HG03025 (cell line): ENCODE data around the gene ZNF606.
"Not testable (repeated sequence)": the region's sequence is repeated elsewhere in the genome, so short reads cannot be mapped to it uniquely, and the experiment has no call there.

Experiments
- ATAC-seq: cut with Tn5 transposase; IDR thresholded peaks from one replicate; pipeline ENCODE4 v1.9.1; 2021; ENCODE audit warnings: mild to moderate bottlenecking, moderate library complexity; ENCODE audit not compliant: unreplicated experiment, low FRiP score

Gene ZNF606

GRCh38 chr19:58014141-58014540 is 11.5 kb upstream of the ZNF606 start:
- no peak for ATAC-seq

DNA sequence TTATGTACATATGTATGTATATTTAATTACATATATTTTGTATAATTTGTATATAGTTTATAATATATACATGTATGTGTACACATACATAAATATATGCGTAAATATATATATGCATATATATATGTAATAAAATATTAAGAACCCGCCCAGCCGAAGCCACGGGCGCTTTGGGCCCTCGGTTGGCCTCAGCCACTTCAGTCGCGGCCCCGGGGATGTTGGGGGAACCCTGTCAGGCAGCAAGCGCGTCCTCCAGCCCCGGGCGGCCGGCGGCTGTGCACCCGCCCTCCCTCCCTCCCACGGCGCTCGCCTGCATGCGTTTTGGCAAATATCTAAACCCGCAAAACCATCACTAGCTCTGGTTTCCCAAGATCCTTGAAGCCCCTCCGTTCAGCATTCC is 7.9 kb upstream of the ZNF606 start:
- no peak for ATAC-seq

DNA sequence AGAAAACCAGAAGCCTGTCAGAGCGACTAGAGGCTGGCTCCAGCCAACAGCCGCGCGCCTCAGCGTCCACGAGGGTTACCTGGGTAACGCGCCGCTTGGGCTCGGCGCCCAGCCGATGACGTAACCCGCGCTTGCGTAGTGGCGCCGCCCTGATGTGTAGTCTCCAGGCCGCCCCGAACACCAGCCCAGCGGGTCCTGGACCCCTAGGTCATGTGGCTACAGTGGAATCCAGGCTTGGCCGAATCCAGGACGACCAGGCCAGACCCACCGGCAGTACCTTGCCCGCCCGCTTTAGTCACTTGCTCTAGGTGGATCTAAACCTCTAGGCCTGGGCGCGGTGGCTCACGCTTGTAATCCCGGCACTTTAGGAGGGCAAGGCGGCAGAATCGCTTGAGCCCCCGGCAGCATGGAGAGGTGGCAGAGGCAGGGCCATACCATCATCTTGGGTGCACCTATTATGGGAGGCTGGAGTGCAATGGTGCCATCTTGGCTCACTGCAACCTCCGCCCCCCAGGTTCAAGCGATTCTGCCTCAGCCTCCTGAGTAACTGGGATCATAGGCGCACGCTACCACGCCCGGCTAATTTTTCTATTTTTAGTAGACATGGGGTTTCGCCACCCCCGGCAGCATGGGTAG is 7.2 kb upstream of the ZNF606 start:
- no peak for ATAC-seq

DNA sequence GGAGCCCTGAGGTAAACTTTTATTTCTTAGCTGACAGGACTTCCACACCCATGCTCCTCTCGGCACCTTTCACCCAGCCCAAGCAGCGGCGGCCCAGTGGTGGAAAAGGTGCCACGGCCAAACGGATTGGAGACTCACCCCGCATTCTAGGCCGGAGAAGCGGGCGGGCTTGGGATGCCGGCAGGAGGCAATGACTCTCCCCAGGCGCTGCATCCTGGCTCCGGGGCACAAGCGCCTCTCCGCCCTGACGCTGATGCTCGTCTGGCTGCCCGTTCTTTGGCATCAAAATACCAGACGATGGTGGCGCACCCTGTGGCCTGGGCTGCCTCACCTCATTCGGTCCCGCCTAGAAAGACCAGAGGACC is 6.7 kb upstream of the ZNF606 start:
- ATAC-seq = no peak

DNA sequence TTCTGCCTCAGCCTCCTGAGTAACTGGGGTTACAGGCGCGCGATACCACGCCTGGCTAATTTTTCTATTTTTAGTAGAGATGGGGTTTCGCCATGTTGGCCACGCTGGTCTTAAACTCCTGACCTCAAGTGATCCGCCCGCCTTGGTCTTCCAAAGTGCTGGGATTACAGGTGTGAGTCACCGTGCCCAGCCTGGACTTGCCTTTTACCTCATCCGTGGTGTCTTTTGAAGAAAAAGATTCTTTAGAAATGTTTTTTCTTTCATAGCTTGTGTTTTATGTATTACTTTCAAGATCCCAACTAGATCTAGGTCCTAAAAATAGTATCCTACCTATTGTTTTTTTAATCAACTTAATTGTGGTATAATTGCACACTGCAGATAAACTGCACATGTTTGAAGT is 6.3 kb upstream of the ZNF606 start:
- ATAC-seq = not testable (repeated sequence)

- ATAC-seq = no peak
Measured at GRCh38 chr19:58007285-58007684, 4.7 kb upstream of the ZNF606 start.

GRCh38 chr19:58003174-58003828 is 681 bp upstream of the ZNF606 start:
- ATAC-seq = no peak

DNA sequence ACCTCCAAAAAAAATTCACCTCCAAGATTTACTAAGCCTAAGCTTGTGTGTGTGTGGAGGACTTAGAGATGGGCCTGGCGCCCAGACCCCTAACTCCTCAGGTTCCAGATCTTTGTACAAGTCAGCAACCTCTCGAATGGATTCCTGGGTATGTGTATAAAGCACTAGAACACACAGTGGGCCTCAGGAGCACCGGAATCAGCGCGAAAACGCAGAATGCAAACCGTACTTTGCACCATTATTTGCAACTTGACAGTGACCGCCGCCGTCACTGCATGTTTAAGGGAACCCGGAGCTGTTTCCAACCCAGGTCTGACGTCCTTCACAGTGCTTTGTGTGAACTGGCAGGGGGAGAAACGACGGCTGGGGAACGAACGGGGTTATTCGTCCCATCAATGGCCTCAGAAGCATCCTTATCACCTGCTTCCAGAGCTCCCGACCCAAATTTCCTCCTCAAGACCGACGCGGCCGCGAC is 688 bp downstream of the ZNF606 start:
- no peak for ATAC-seq

DNA sequence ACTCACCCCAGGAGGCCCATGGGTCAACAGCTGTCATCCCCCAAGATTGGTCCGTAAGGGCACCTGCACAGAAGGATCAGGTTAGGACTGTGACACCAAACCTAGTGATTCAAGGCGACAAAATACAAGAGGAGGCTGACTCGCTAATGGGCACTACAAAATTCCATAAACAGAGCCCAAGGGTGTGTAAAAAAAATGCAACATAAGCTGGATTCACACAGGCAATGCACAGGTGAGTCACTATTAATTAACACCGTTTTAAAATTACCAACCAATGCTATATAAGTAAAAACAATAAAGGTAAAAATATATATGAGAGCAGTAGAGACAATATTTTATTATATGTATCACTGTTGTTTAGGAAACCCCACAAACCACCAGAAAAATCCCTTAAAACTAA is 1.9 kb downstream of the ZNF606 start:
- no peak for ATAC-seq

DNA sequence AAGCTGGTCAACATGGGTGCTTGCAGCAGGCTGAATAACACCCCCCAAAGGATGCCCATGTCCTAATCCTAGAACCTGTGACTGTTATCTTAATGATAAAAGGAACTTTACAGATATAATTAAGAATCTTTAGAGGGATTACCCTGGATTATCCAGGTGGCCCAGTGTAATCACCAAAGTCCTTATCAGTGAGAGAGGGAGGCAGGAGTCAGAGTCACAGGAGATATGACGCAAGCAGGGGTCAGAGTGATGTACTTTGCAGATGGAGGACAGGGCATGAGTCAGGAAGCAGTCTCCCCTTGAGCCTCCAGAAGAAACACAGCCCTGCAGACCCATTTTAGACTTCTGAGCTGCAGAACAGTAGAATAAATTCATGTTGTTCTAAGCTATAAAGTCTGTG is 9.8 kb downstream of the ZNF606 start:
- ATAC-seq = no peak

- no peak for ATAC-seq
Measured at GRCh38 chr19:57978586-57979289, 23.9 kb downstream of the ZNF606 start.

GRCh38 chr19:57974434-57974833 is 28.2 kb downstream of the ZNF606 start, which contains the start of gene C19orf18:
TSS of gene C19orf18 (minus strand) at chr19:57974534. CDS start at chr19:57974432, 102 bp downstream.
- no peak for ATAC-seq

DNA sequence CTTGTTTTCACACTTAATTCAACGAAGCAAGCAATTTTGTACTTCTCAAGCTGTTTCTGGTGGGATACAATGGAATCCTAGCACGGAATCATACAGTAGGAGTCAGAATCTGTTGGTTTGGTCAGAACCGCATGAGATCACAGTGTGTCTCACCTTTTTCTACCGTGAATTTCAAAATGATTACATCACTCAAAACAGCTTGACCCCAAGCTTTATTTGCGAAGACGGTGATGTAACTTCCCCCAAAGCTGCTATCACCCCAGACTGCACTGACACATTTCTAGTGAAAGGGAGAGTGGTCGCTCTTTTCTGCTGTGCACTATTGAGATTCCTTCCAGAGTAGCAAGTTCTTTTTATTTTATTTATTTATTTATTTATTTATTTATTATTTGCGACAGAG is 37.9 kb downstream of the ZNF606 start:
- ATAC-seq = no peak

GRCh38 chr19:57961785-57962184 is 40.8 kb downstream of the ZNF606 start:
- ATAC-seq = no peak

GRCh38 chr19:57954996-57955395 is 47.6 kb downstream of the ZNF606 start:
- no peak for ATAC-seq

GRCh38 chr19:57949702-57950101 is 52.9 kb downstream of the ZNF606 start:
- no peak for ATAC-seq

DNA sequence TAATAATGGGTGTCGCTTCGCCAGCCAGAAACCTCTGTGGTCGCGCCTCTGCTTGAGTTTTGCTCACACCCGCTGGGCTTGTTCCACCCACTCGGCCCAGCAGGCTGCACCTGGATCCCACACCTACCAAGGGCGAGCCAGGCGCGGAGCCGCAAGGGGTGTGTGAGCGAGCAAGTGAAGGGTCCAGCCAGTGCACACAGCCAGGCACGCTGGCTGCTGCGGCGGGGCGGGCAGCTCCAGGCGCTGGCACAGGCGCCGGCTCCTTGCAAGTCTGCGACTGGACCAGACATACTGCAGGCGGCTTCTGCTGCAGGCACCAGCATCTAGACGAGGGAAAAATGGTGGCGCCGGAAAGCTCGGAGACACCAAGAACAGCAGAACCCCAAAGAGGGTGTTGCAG is 53.3 kb downstream of the ZNF606 start:
- ATAC-seq = no peak

DNA sequence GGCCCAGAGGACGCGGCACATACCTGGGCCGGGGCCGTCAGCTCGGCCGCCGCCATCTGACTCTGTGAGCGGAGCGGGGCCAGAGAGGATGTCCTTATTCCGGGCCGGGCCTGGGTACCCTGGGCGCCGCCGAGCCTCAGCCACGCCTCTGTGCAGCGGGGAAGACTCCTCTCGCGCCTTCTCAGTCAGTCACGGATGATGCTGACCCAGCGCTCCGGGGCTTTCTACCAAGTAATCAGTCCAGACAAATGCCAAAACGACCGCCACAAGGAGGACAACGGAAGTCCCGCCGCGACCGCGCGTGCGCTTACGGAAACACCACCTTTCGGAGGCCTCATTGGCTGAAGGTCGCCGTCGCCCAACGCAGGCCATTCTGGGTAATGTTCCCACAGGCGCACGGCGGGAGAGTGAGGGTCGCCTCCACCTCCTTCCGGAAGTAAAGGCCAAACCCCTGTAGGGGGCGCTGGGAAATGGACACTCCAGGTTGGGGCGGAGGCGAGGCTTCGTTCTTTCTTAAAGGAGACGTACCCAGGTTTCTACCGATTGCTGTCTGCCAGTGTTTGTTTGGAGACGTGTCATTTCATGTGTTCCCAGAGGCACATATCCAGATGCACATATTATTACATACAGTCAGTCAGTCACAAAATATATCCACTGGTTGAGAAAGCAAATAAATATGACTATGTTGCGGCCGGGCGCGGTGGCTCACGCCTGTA is 55.0 kb downstream of the ZNF606 start, which contains the start of gene ZNF256:
ZNF256 (minus strand) TSS at position 288 of the 716 bp plus-strand sequence; CDS start at position 56, 232 bp downstream.
- peak; percentile 80 for ATAC-seq

DNA sequence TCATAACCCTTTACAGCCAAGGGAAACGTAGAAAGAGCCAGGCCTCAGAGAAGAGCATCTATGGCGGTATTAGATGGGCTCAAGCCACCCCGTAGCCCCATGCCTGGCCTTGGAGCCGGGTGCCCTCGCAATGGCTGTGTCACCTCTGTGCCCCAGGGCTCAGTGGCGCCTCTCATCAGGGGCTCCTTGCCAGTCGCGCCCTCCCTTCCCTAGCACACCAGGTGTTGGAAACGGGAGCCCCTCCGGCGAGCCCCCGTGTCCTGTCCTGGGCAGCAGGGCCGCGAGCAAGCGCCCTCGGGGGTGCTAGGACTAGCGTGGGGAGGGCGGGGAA is 55.6 kb downstream of the ZNF606 start:
- peak; percentile 9 for ATAC-seq

- ATAC-seq = no peak
Measured at GRCh38 chr19:57946316-57946715, 56.3 kb downstream of the ZNF606 start.

DNA sequence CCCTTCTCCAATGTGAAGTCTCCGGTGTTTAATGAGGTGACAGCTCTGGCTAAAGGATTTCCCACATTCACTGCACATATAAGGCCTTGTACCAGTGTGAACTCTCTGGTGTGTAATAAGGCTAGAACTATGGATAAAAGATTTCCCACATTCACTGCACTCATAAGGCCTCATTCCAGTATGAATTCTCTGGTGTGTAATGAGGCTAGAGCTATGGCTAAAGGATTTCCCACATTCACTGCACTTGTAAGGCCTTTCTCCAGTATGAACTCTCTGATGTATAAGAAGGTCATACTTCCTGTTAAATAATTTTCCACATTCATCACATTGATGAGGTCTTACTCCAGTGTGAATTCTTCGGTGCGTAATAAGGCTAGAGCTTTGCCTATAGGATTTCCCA is 61.0 kb downstream of the ZNF606 start:
- ATAC-seq = no peak
